Osteoblast (primary cell): ENCODE data around the gene DMWD. TPM values are rescaled to one million over a fixed set of nuclear protein-coding genes. Genes with fewer than 3 reads are reported as not detected.
A peak's percentile ranks its signal among the peaks of the same experiment; 100 is the strongest.

Source experiments
- DNase-seq: peaks from one replicate; pipeline ENCODE4 v3.0.0; 2011; ENCODE audit warnings: low spot score, mixed read lengths; ENCODE audit not compliant: insufficient read length; ENCODE audit errors: missing footprints
- H2AFZ ChIP-seq: 2 replicates; pipeline ENCODE4 v1.6.0; 2011; ENCODE audit warnings: mild to moderate bottlenecking, low read length
- H3K27ac ChIP-seq: 2 replicates; pipeline ENCODE4 v1.5.1; 2011; ENCODE audit warnings: mild to moderate bottlenecking, low read depth, low read length, moderate library complexity
- H3K27me3 ChIP-seq: 2 replicates; pipeline ENCODE4 v1.6.0; 2012; ENCODE audit warnings: mild to moderate bottlenecking, control low read depth, inconsistent platforms, low read length, moderate library complexity; ENCODE audit not compliant: insufficient read depth
- H3K36me3 ChIP-seq: 2 replicates; pipeline ENCODE4 v1.5.1; 2011; ENCODE audit warnings: mild to moderate bottlenecking, low read length, control low read depth, moderate library complexity; ENCODE audit not compliant: insufficient read depth
- H3K4me1 ChIP-seq: 2 replicates; pipeline ENCODE4 v1.5.1; 2011; ENCODE audit warnings: mild to moderate bottlenecking, low read length, control low read depth, moderate library complexity; ENCODE audit not compliant: insufficient read depth
- H3K4me2 ChIP-seq: 2 replicates; pipeline ENCODE4 v1.6.0; 2011; ENCODE audit warnings: mild to moderate bottlenecking, low read length; ENCODE audit not compliant: insufficient read depth
- H3K4me3 ChIP-seq: fragments of 200-600 bp; sonication (generic); 3 replicates; pipeline ENCODE4 v1.5.1; 2012; ENCODE audit warnings: mild to moderate bottlenecking, low read length, inconsistent platforms; ENCODE audit not compliant: insufficient read depth
- H3K79me2 ChIP-seq: 2 replicates; pipeline ENCODE4 v1.6.0; 2012; ENCODE audit warnings: mild to moderate bottlenecking, low read length, control low read depth, inconsistent platforms; ENCODE audit not compliant: insufficient read depth
- H3K9me3 ChIP-seq: 2 replicates; pipeline ENCODE4 v1.5.1; 2011; ENCODE audit warnings: low read depth, low read length, control low read depth
- H4K20me1 ChIP-seq: 2 replicates; pipeline ENCODE4 v1.6.0; 2012; ENCODE audit warnings: mild to moderate bottlenecking, low read length, control low read depth; ENCODE audit not compliant: insufficient read depth
- CTCF ChIP-seq: IDR thresholded peaks from 2 replicates; pipeline ENCODE4 v1.5.1; 2011; ENCODE audit warnings: mild to moderate bottlenecking, low read depth, low read length, moderate library complexity; ENCODE audit errors: extremely low read depth
- total RNA-seq: library from RNA; depleted of rRNA; stranded (reverse); fragments of >200 nt; gene quantifications from 2 replicates; pipeline ENCODE4 v1.2.3, GENCODE V29; 2012

The DMWD gene
- total RNA-seq, 1 donor: 48.5 TPM

DNA sequence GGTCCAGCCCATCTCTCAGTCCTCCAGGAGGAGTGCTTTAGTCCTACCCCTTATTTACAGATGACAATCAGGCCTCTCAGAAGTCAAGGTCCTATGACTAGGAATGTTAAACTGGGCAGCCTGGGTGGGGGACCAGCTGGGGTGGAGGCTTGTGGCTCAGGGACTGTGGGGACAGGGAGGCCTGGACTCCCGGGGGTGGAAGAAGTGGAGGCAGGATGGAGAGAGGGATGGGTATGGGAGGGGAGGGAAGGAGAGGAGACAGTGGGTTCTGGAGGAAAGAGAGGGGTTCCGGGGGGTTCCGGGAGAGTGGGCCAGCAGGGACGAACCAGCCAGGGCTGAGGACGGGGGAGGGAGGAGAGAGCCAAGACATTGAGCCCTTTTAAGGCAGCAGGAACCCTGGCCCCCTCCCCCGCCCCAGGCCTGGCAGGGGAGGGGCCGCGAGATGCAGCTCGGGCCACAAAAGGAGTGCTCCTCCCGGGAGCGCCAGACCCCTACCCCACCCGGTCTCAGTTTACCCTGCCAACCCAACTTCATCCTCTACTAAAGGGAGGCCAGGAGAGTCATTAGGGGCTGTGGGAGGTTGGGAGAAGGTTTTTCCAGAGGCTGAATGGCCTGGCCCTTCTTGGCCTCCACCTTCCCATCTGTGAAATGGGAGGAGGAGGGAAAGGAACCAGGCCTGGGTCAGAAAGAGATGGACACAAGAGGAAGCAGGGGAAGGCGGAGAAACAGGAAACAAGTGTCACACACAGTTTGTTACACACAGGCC, 12.0 kb downstream of the DMWD start:
- Histone ChIP-seq H3K4me2 (peak overlapping the region; percentile 69), H3K36me3 (peaks cover 36% of the 10 kb centered on the region), H3K4me3 (peak overlapping the region; percentile 75), H3K4me1 (peaks cover 32% of the 10 kb centered on the region), H3K27ac (no peak overlapping the region), H4K20me1 (peaks cover 42% of the 10 kb centered on the region), H3K9me3 (no peaks in the 10 kb centered on the region), H3K27me3 (no peaks in the 10 kb centered on the region), H2AFZ (no peak overlapping the region), H3K79me2 (peaks cover 39% of the 10 kb centered on the region)
- DNase-seq: peak; percentile 87
- no peak for TF ChIP-seq CTCF

- no peaks in the 10 kb centered on the region for H3K27me3 ChIP-seq
- H3K9me3 ChIP-seq: no peaks in the 10 kb centered on the region
- DNase-seq: peak; percentile 72
- peaks cover 31% of the 10 kb centered on the region for H3K36me3 ChIP-seq
- H3K4me1 ChIP-seq: peaks cover 32% of the 10 kb centered on the region
- H2AFZ ChIP-seq: no peak overlapping the region
- peaks cover 33% of the 10 kb centered on the region for H3K79me2 ChIP-seq
- peak overlapping the region; percentile 75 for H3K4me3 ChIP-seq
- peak overlapping the region; percentile 69 for H3K4me2 ChIP-seq
- TF ChIP-seq CTCF: no peak
- peaks cover 42% of the 10 kb centered on the region for H4K20me1 ChIP-seq
- H3K27ac ChIP-seq: no peak overlapping the region
These were observed 12.5 kb downstream of the DMWD start for GRCh38 chr19:45780146-45780447.

DNA sequence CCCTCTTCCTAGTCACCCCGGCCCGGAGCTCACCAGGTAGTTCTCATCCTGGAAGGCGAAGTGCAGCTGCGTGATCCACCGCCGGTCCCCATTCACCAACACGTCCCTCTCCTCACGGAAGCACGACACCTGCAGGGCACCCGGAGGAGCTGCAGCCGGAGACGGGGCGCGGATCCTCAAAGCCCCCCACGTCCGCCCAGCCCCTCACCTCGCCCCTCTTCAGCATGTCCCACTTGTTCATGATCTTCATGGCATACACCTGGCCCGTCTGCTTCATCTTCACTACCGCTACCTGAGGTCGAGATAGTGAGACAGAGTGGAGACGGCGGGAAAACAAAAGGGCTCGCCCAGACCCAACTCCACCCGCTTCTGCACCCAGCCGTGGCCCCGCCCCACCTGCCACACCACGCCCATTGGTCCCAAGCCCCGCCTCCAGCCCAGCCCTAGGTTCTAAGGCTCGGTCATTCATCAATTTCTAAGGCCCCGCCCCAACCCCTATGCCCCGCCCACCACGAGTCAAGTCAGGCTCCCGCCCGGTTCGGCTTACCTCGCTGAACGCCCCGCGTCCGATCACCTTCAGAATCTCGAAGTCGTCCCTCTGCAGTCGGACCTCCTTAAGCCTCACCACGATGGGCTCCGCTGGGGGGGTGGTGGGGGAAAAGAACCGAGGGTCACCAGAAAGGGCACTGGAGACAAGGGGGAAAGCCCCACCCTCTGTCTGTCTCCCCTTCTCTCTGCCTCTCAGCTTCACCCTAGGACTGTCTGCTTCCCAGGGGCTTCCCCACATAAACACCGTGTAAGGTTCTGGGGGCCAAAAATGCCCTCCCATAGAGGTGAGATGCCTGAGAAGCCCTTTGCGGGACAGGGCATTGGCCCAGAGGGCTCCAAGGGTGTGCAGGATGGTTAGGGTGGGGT, 13.2 kb downstream of the DMWD start:
- Histone ChIP-seq H3K27ac (no peak overlapping the region), H3K4me3 (no peak overlapping the region), H3K27me3 (no peaks in the 10 kb centered on the region), H3K36me3 (peaks cover 33% of the 10 kb centered on the region), H4K20me1 (peaks cover 36% of the 10 kb centered on the region), H3K4me2 (no peak overlapping the region), H2AFZ (no peak overlapping the region), H3K4me1 (peaks cover 32% of the 10 kb centered on the region), H3K79me2 (peaks cover 27% of the 10 kb centered on the region), H3K9me3 (no peaks in the 10 kb centered on the region)
- DNase-seq: peak; percentile 95
- no peak for TF ChIP-seq CTCF
